GM18498 (cell line): Measurements from ENCODE around the gene LCE1B.

Experiments
- ATAC-seq: cut with Tn5 transposase; IDR thresholded peaks from one replicate; pipeline ENCODE4 v1.9.1; 2021; ENCODE audit warnings: mild to moderate bottlenecking, moderate library complexity; ENCODE audit not compliant: unreplicated experiment

The LCE1B gene

DNA sequence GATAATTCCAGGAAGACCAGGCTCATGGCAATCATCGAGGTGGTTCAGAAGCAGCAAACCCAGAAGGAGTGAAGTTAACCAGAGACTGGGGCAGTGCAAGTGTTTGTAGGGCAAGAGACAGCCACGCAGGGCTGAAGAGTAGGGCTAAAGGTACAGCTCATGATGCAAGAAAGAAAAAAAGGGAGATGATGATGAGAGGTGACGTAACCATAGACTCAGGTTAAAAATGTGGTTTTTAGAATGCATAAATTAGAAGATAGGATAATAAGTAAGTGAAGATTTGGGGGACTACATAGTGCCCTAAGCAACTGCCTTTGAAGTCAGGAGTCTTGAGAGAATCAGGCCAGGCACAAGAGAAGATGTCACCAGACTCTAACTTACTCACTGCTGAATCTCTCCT is 48.4 kb downstream of the LCE1B start:
- ATAC-seq = no peak

DNA sequence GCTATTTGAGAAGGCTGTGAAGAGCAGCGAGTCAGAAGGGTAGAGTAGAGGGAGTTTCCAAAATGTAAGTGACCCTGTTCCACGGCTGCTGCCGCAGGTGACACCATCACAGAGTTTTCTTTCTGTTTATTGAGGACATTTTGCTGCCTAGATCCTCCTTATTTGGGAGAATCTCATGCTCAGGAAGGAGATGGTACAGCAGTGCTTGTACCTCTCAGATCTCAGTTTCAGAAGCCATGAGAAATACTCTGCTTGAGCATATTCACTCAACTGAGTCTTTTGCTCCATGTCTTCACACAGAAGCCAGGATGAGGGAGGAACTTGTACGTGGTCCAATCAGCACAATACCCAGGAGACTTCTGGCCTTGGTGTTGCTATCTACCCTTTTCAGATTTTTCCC is 49.6 kb downstream of the LCE1B start:
- ATAC-seq = no peak
